Nephron (organoid): Measurements from ENCODE around the gene HEATR9.

ENCODE experiments used
- H3K27ac Mint-ChIP-seq, 3 experiments: 2 replicates each; pipeline ENCODE4 v1.8.0; 2020; ENCODE audit warnings: mixed read lengths in 3 of 3, mild to moderate bottlenecking in 2 of 3, moderate library complexity in 1 of 3
- H3K27me3 Mint-ChIP-seq: 2 replicates; pipeline ENCODE4 v1.8.0; 2021; ENCODE audit warnings: low read depth, mild to moderate bottlenecking, moderate library complexity, mixed read lengths
- H3K36me3 Mint-ChIP-seq: 2 replicates; pipeline ENCODE4 v1.8.0; 2020; ENCODE audit warnings: low read depth, mixed read lengths
- H3K4me1 Mint-ChIP-seq: 2 replicates; pipeline ENCODE4 v1.8.0; 2020; ENCODE audit warnings: mixed read lengths
- H3K4me3 Mint-ChIP-seq, 3 experiments: 2 replicates each; pipeline ENCODE4 v1.8.0; 2020; ENCODE audit warnings: mild to moderate bottlenecking in 3 of 3, mixed read lengths in 3 of 3, moderate library complexity in 2 of 3
- H3K9me3 Mint-ChIP-seq: 2 replicates; pipeline ENCODE4 v1.8.0; 2020; ENCODE audit warnings: mixed read lengths
- CTCF ChIP-seq, 3 experiments: fragments of 200-600 bp; sonication (generic); IDR thresholded peaks; one replicate each; pipeline ENCODE4 v1.5.0; 2021; ENCODE audit warnings: antibody characterized with exemption in 3 of 3; ENCODE audit not compliant: unreplicated experiment in 3 of 3

The HEATR9 gene

GRCh38 chr17:35892091-35893035 is 23.7 kb upstream of the HEATR9 start:
- H3K36me3 Mint-ChIP-seq = no peaks in the 10 kb centered on the region
- TF ChIP-seq CTCF (IDR thresholded peaks at IDR 0.05; ENCODE audit: unreplicated experiment in 3 of 3) = no peak
- H3K4me3 Mint-ChIP-seq = no peak overlapping the region
- H3K9me3 Mint-ChIP-seq = no peaks in the 10 kb centered on the region
- H3K27me3 Mint-ChIP-seq = no peaks in the 10 kb centered on the region
- peaks cover 33% of the 10 kb centered on the region for H3K4me1 Mint-ChIP-seq
- H3K27ac Mint-ChIP-seq = peak overlapping the region; percentile 44 to 78 (median 62)

GRCh38 chr17:35891269-35891668 is 22.6 kb upstream of the HEATR9 start:
- H3K4me1 Mint-ChIP-seq = peaks cover 33% of the 10 kb centered on the region
- H3K9me3 Mint-ChIP-seq = no peaks in the 10 kb centered on the region
- no peaks in the 10 kb centered on the region for H3K36me3 Mint-ChIP-seq
- no peak for TF ChIP-seq CTCF (IDR thresholded peaks at IDR 0.05; ENCODE audit: unreplicated experiment in 3 of 3)
- H3K4me3 Mint-ChIP-seq = no peak overlapping the region
- H3K27me3 Mint-ChIP-seq = no peaks in the 10 kb centered on the region
- peak overlapping the region in 2 of 3 experiments; percentile 68 to 94 for H3K27ac Mint-ChIP-seq

- no peak for TF ChIP-seq CTCF (IDR thresholded peaks at IDR 0.05; ENCODE audit: unreplicated experiment in 3 of 3)
- Mint-ChIP-seq H3K36me3 (no peaks in the 10 kb centered on the region), H3K4me1 (peaks cover 33% of the 10 kb centered on the region), H3K27me3 (no peaks in the 10 kb centered on the region), H3K27ac (peak overlapping the region; percentile 68 to 94 (median 73)), H3K4me3 (no peak overlapping the region), H3K9me3 (no peaks in the 10 kb centered on the region)
Observed at GRCh38 chr17:35890774-35891155, 22.1 kb upstream of the HEATR9 start.

- no peaks in the 10 kb centered on the region for H3K9me3 Mint-ChIP-seq
- H3K36me3 Mint-ChIP-seq = no peaks in the 10 kb centered on the region
- peak overlapping the region; percentile 73 to 94 (median 82) for H3K27ac Mint-ChIP-seq
Observed at GRCh38 chr17:35889818-35890773, 21.4 kb upstream of the HEATR9 start.

GRCh38 chr17:35889241-35889640 is 20.6 kb upstream of the HEATR9 start:
- H3K36me3 Mint-ChIP-seq = no peaks in the 10 kb centered on the region
- no peaks in the 10 kb centered on the region for H3K27me3 Mint-ChIP-seq
- TF ChIP-seq CTCF (IDR thresholded peaks at IDR 0.05; ENCODE audit: unreplicated experiment in 3 of 3) = no peak
- peaks cover 33% of the 10 kb centered on the region for H3K4me1 Mint-ChIP-seq
- H3K27ac Mint-ChIP-seq = peak overlapping the region in 2 of 3 experiments; percentile 15 to 43
- no peak overlapping the region for H3K4me3 Mint-ChIP-seq
- no peaks in the 10 kb centered on the region for H3K9me3 Mint-ChIP-seq

More at GRCh38 chr17:35889818-35890773, 21.4 kb upstream of the HEATR9 start:
- Mint-ChIP-seq H3K4me1 (peaks cover 33% of the 10 kb centered on the region), H3K27me3 (no peaks in the 10 kb centered on the region), H3K4me3 (no peak overlapping the region)
- TF ChIP-seq CTCF (IDR thresholded peaks at IDR 0.05; ENCODE audit: unreplicated experiment in 3 of 3) = no peak
